A549 (cell line): ENCODE data around the gene AAGAB. TPM values are rescaled to one million over a fixed set of nuclear protein-coding genes. Genes with fewer than 3 reads are reported as not detected.

Experiments
- ATAC-seq, 2 experiments: fragments of 200-7000 bp in 1 of 2; fragments of >200 bp in 1 of 2; cut with Nextera tagmentation in 1 of 2; cut with Tn5 transposase in 1 of 2; 3 replicates each; pipeline versions ENCODE4 v1.8.0 to v1.9.1; 2018 to 2020; ENCODE audit warnings: mild to moderate bottlenecking in 1 of 2, moderate library complexity in 1 of 2
- CTCF ChIA-PET: fragments of 300-600 bp; sonication (Branson Sonifier 250); formaldehyde crosslinking; extraction: SDS; loops from one replicate; lab custom pipeline; 2021; ENCODE audit warnings: antibody characterized with exemption, inconsistent platforms; lab: Yijun Ruan, JAX
- POLR2A ChIA-PET: fragments of 350-600 bp; formaldehyde crosslinking; extraction: SDS; loops from one replicate; lab custom pipeline; 2021; ENCODE audit warnings: antibody characterized with exemption, inconsistent platforms; lab: Yijun Ruan, JAX
- DNase-seq, 2 experiments: peaks; one replicate each; pipeline versions ENCODE4 v3.0.0 to v3.0.0-alpha.2; 2011 to 2016; ENCODE audit warnings: low read depth in 1 of 2, low spot score in 1 of 2
- FAIRE-seq: peaks from 2 replicates; lab custom pipeline; 2011; peaks lifted over from hg19 to GRCh38; lab: Jason Lieb, UNC
- H3K27ac ChIP-seq, 2 experiments: fragments of >200 bp; sonication (Bioruptor Twin); formaldehyde crosslinking; 3 replicates each; pipeline ENCODE4 v1.5.1; 2016 to 2017
- H3K4me1 ChIP-seq: fragments of >200 bp; sonication (Bioruptor Twin); formaldehyde crosslinking; 3 replicates; pipeline ENCODE4 v1.6.1; 2016
- H3K4me2 ChIP-seq: fragments of >200 bp; sonication (Bioruptor Twin); formaldehyde crosslinking; 3 replicates; pipeline ENCODE4 v1.6.1; 2016
- H3K4me3 ChIP-seq: fragments of >200 bp; sonication (Bioruptor Twin); formaldehyde crosslinking; 3 replicates; pipeline ENCODE4 v1.5.1; 2016
- H3K9me3 ChIP-seq: fragments of >200 bp; sonication (Bioruptor Twin); formaldehyde crosslinking; 3 replicates; pipeline ENCODE4 v1.6.1; 2016
- ATOH8 ChIP-seq: fragments of 250-450 bp; sonication (Bioruptor Pico); IDR thresholded peaks from 2 replicates; pipeline ENCODE4 v1.5.0; 2020; ENCODE audit warnings: low read depth, mild to moderate bottlenecking, moderate library complexity
- BCL3 ChIP-seq: fragments of >200 bp; sonication (Bioruptor Twin); formaldehyde crosslinking; IDR thresholded peaks from 3 replicates; pipeline ENCODE4 v1.6.1; 2016
- BHLHE40 ChIP-seq: IDR thresholded peaks from 2 replicates; pipeline ENCODE4 v1.6.1; 2012; ENCODE audit warnings: low read depth, low read length, inconsistent platforms
- CEBPB ChIP-seq, 2 experiments: fragments of >200 bp in 1 of 2; sonication (Bioruptor Twin) in 1 of 2; formaldehyde crosslinking in 1 of 2; IDR thresholded peaks; 2 replicates each; pipeline ENCODE4 v1.6.1; 2012 to 2016
- CHD2 ChIP-seq: fragments of 150-350 bp; IDR thresholded peaks from 2 replicates; pipeline ENCODE4 v1.6.1; 2014; ENCODE audit warnings: low read length; ENCODE audit not compliant: partially characterized antibody
- CHD4 ChIP-seq: fragments of 200-600 bp; sonication (generic); IDR thresholded peaks from 2 replicates; pipeline ENCODE4 v1.6.1; 2016; ENCODE audit warnings: antibody characterized with exemption, mild to moderate bottlenecking, borderline replicate concordance
- EHMT2 ChIP-seq: fragments of 200-600 bp; sonication (generic); IDR thresholded peaks from 2 replicates; pipeline ENCODE4 v1.6.1; 2016; ENCODE audit warnings: antibody characterized with exemption, low read depth, mild to moderate bottlenecking, moderate library complexity
- FOSL2 ChIP-seq, 2 experiments: fragments of 450-650 bp in 1 of 2; fragments of >200 bp in 1 of 2; sonication (Bioruptor Twin) in 1 of 2; formaldehyde crosslinking; IDR thresholded peaks; 2 replicates each; pipeline versions ENCODE4 v1.5.0 to v1.6.1; 2016 to 2020; ENCODE audit warnings: mild to moderate bottlenecking in 1 of 2, moderate library complexity in 1 of 2
- GATA3 ChIP-seq: IDR thresholded peaks from 2 replicates; pipeline ENCODE4 v1.6.1; 2012; ENCODE audit warnings: borderline replicate concordance
- HDAC2 ChIP-seq: fragments of 200-600 bp; sonication (generic); IDR thresholded peaks from 2 replicates; pipeline ENCODE4 v1.6.1; 2016
- HES2 ChIP-seq: fragments of >200 bp; sonication (Bioruptor Twin); formaldehyde crosslinking; IDR thresholded peaks from 2 replicates; pipeline ENCODE4 v1.6.1; 2016
- HMGXB4 ChIP-seq: fragments of 250-450 bp; sonication (Bioruptor Pico); IDR thresholded peaks from 2 replicates; pipeline ENCODE4 v1.5.0; 2021; ENCODE audit warnings: mild to moderate bottlenecking, moderate library complexity, borderline replicate concordance
- HOXA7 ChIP-seq: fragments of 250-450 bp; sonication (Bioruptor Pico); IDR thresholded peaks from 2 replicates; pipeline ENCODE4 v1.5.0; 2020; ENCODE audit warnings: mild to moderate bottlenecking, moderate library complexity
- HOXB13 ChIP-seq: fragments of 250-450 bp; sonication (Bioruptor Pico); IDR thresholded peaks from 2 replicates; pipeline ENCODE4 v1.5.0; 2020; ENCODE audit warnings: low read depth, mild to moderate bottlenecking, moderate library complexity
- HOXB5 ChIP-seq: fragments of 250-450 bp; sonication (Bioruptor Pico); IDR thresholded peaks from 2 replicates; pipeline ENCODE4 v1.5.0; 2020; ENCODE audit warnings: mild to moderate bottlenecking, moderate library complexity
- JUN ChIP-seq, 2 experiments: fragments of >200 bp; sonication (Bioruptor Twin); formaldehyde crosslinking; IDR thresholded peaks; 2 replicates in 1 of 2; 3 replicates in 1 of 2; pipeline ENCODE4 v1.6.1; 2016 to 2017
- JUNB ChIP-seq: fragments of >200 bp; sonication (Bioruptor Twin); formaldehyde crosslinking; IDR thresholded peaks from 2 replicates; pipeline ENCODE4 v1.6.1; 2016
- KDM5A ChIP-seq: fragments of 200-600 bp; sonication (generic); IDR thresholded peaks from 2 replicates; pipeline ENCODE4 v1.6.1; 2016; ENCODE audit warnings: antibody characterized with exemption, mild to moderate bottlenecking
- MAFK ChIP-seq: fragments of 450-650 bp; IDR thresholded peaks from 2 replicates; pipeline ENCODE4 v1.6.1; 2014; ENCODE audit not compliant: partially characterized antibody
- MAZ ChIP-seq: fragments of 150-350 bp; IDR thresholded peaks from 2 replicates; pipeline ENCODE4 v1.6.1; 2014; ENCODE audit warnings: antibody characterized with exemption, low read depth, low read length, borderline replicate concordance
- PHF8 ChIP-seq: fragments of 200-600 bp; sonication (generic); IDR thresholded peaks from 2 replicates; pipeline ENCODE4 v1.6.1; 2016; ENCODE audit warnings: low read depth, mild to moderate bottlenecking, antibody characterized with exemption, moderate library complexity, borderline replicate concordance
- RAD21 ChIP-seq, 2 experiments: fragments of >200 bp in 1 of 2; sonication (Bioruptor Twin) in 1 of 2; formaldehyde crosslinking in 1 of 2; IDR thresholded peaks in 1 of 2; conservative IDR thresholded peaks in 1 of 2; 2 replicates in 1 of 2; 3 replicates in 1 of 2; pipeline ENCODE4 v1.6.1; 2012 to 2018; ENCODE audit warnings: inconsistent platforms in 1 of 2
- RCOR1 ChIP-seq: fragments of 150-350 bp; IDR thresholded peaks from 2 replicates; pipeline ENCODE4 v1.6.1; 2014; ENCODE audit warnings: antibody characterized with exemption, low read length, low read depth
- REST ChIP-seq: fragments of 200-600 bp; sonication (generic); IDR thresholded peaks from 2 replicates; pipeline ENCODE4 v1.6.1; 2016; ENCODE audit warnings: antibody characterized with exemption, mild to moderate bottlenecking, moderate library complexity
- ZNF302 ChIP-seq: fragments of 250-450 bp; sonication (Bioruptor Pico); IDR thresholded peaks from 2 replicates; pipeline ENCODE4 v1.9.0; 2021; ENCODE audit warnings: inconsistent platforms, mild to moderate bottlenecking, moderate library complexity
- WGBS: methylation state at CpG from one replicate; pipeline ENCODE4 v1.1.6; 2017; ENCODE audit errors: missing lambda C conversion rate; 5-methylcytosine and 5-hydroxymethylcytosine counted together
- polyA plus RNA-seq, 4 experiments: library from polyadenylated mRNA; depleted of rRNA in 3 of 4; stranded (reverse); fragments of >200 nt; fragmentation: RNase III in 1 of 4; extraction: RNeasy Plus Mini Kit Qiagen cat#74134 plus additional on column Dnase treatment in 1 of 4; gene quantifications; 2 replicates in 3 of 4; 3 replicates in 1 of 4; pipeline ENCODE4 v1.2.3, GENCODE V29; 2011 to 2017

The AAGAB gene
- polyA plus RNA-seq, 2 of the 4 experiments (the other 2 are of a cell fraction), result 68.9 to 107 TPM

- TF ChIP-seq REST, result no peak
- no peak for TF ChIP-seq HMGXB4 (CRISPR knock-in tag)
- TF ChIP-seq MAFK, result no peak
- no peak for TF ChIP-seq CHD4
- no peak for TF ChIP-seq CEBPB (IDR thresholded peaks at IDR 0.05)
- no peak for TF ChIP-seq HOXB13 (CRISPR knock-in tag)
- TF ChIP-seq ATOH8 (CRISPR knock-in tag), result no peak
- TF ChIP-seq HOXB5 (CRISPR knock-in tag), result no peak
- TF ChIP-seq ZNF302 (CRISPR knock-in tag), result no peak
- TF ChIP-seq EHMT2, result no peak
- TF ChIP-seq HOXA7 (CRISPR knock-in tag), result no peak
- TF ChIP-seq HDAC2, result no peak
- DNase-seq, result no peak
- Histone ChIP-seq H3K4me2 (no peak overlapping the region), H3K4me1 (no peaks in the 10 kb centered on the region), H3K9me3 (no peaks in the 10 kb centered on the region), H3K4me3 (no peak overlapping the region), H3K27ac (no peak overlapping the region)
- ChIA-PET POLR2A (no interaction called here), CTCF (no interaction called here)
- ATAC-seq, result no peak
- FAIRE-seq, result no peak
- 91% methylated on average over 6 of the region's 6 CpGs for WGBS
Observed at GRCh38 chr15:67266870-67267269, 12.4 kb upstream of the AAGAB start.

GRCh38 chr15:67259806-67260205, 5.3 kb upstream of the AAGAB start:
- no peaks in the 10 kb centered on the region for H3K9me3 ChIP-seq
- POLR2A ChIA-PET, result no interaction called here
- no peak overlapping the region for H3K4me3 ChIP-seq
- no peak overlapping the region for H3K4me2 ChIP-seq
- FAIRE-seq (no peak), DNase-seq (no peak), ATAC-seq (no peak)
- H3K4me1 ChIP-seq, result peaks cover 6% of the 10 kb centered on the region; the same call in 1 of the 3 replicates
- CTCF ChIA-PET, result interaction anchor here (0.5 to 1.4 kb wide), 3 partner anchors 38 to 173 kb away, joined by 3 read pairs; no protein-coding TSS in a partner anchor
- no peak overlapping the region for H3K27ac ChIP-seq
- TF ChIP-seq BHLHE40 (no peak), RCOR1 (no peak), RAD21 (conservative IDR thresholded peaks at IDR 0.05 in 1 of 2, IDR thresholded peaks at IDR 0.05 in 1 of 2) (no peak), HDAC2 (no peak), BCL3 (no peak), FOSL2 (IDR thresholded peaks at IDR 0.05) (no peak), FOSL2 (CRISPR knock-in tag; IDR thresholded peaks at IDR 0.05) (no peak), PHF8 (no peak), HES2 (no peak), KDM5A (no peak), MAZ (no peak), CHD2 (no peak), JUNB (no peak), JUN (IDR thresholded peaks at IDR 0.05) (no peak), GATA3 (no peak), REST (no peak)
